ENCODE data around the gene DDAH2.

DDAH2 gene

DNA sequence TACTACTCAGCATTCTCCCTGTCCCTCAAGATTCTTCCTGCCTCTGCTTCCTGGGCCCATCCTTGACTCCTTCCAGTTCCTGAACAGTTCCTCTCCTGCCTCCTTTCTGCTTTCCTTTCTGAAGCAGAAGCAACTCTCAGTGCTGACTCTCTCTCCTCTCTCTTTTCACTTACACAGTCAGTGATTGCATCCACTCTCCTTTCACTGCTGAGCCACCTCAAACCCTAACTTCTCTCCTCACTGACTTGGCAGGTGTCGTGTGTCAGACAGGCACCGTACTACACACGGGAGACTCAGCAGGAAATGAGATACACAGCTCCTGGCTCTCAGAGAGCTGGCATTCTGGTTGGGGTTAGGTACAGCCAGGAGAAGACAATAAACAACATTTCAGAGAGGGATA lies 31.5 kb downstream of the DDAH2 start:
- in situ Hi-C loops (cut with HindIII; ENCODE audit: low pct_ligation_motif_present, low sequenced_read_pairs): no loop called here
- TF ChIP-seq, protein P1, sequence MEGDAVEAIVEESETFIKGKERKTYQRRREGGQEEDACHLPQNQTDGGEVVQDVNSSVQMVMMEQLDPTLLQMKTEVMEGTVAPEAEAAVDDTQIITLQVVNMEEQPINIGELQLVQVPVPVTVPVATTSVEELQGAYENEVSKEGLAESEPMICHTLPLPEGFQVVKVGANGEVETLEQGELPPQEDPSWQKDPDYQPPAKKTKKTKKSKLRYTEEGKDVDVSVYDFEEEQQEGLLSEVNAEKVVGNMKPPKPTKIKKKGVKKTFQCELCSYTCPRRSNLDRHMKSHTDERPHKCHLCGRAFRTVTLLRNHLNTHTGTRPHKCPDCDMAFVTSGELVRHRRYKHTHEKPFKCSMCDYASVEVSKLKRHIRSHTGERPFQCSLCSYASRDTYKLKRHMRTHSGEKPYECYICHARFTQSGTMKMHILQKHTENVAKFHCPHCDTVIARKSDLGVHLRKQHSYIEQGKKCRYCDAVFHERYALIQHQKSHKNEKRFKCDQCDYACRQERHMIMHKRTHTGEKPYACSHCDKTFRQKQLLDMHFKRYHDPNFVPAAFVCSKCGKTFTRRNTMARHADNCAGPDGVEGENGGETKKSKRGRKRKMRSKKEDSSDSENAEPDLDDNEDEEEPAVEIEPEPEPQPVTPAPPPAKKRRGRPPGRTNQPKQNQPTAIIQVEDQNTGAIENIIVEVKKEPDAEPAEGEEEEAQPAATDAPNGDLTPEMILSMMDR (IDR thresholded peaks at IDR 0.05; ENCODE audit: low read depth, low read length, missing control alignments): no peak
- Histone ChIP-seq H3K36me3 (replicated peaks) (peaks cover 24% of the 10 kb centered on the region), H3K27me3 (replicated peaks) (no peaks in the 10 kb centered on the region), H3K4me3 (ENCODE audit: low read depth, low read length) (no peak overlapping the region), H3K27ac (no peak overlapping the region)
- no peak for DNase-seq

DNA sequence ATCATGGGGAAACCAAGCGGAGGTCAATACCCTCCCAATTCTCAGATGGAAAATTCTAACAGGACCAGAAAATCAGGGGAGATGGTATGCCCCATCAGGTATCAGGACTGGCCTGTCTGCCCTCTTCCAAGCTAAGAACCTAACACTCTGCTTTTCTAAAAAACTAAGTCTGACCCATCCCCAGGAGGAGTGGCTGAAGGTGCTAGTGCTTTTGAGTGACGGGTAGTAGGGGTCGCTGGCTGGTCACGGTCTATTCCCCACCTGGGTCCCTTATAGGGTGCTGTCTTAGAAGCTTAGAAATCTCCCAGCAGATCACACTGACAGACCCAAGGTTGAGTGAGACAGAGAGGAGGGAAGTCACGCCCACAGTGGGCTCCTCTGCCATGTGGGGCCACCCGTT lies 35.6 kb downstream of the DDAH2 start:
- no peak for DNase-seq
- TF ChIP-seq, protein P1 (IDR thresholded peaks at IDR 0.05; ENCODE audit: low read depth, low read length, missing control alignments): no peak
- peaks cover 53% of the 10 kb centered on the region for H3K36me3 ChIP-seq (replicated peaks)

DNA sequence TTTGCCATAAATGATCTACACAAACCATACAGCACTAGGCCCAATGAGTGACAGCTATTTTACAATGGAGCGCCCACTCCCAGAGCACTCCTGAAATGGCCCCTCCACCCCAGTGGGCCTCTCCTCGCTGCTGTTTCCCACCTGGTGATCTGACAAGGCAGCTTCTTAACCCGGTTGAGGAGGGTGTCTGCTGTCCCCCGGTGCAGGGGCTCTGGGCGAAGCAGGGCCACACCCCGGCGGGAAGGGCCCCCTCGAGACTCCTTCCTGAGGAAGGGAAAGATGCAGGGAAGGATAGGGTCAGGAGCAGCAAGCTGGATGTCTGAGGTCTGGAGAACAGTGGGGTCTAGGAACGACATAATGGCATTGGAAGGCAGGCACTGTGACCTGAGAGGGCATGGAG lies 36.2 kb downstream of the DDAH2 start:
- peaks cover 60% of the 10 kb centered on the region for H3K36me3 ChIP-seq (replicated peaks)

More for the DNA sequence above, 35.6 kb downstream of the DDAH2 start:
- H3K27ac ChIP-seq: no peak overlapping the region
- no peak overlapping the region for H3K4me3 ChIP-seq (ENCODE audit: low read depth, low read length)
- in situ Hi-C loops (cut with HindIII; ENCODE audit: low pct_ligation_motif_present, low sequenced_read_pairs): no loop called here
- H3K27me3 ChIP-seq (replicated peaks): no peaks in the 10 kb centered on the region

DNA sequence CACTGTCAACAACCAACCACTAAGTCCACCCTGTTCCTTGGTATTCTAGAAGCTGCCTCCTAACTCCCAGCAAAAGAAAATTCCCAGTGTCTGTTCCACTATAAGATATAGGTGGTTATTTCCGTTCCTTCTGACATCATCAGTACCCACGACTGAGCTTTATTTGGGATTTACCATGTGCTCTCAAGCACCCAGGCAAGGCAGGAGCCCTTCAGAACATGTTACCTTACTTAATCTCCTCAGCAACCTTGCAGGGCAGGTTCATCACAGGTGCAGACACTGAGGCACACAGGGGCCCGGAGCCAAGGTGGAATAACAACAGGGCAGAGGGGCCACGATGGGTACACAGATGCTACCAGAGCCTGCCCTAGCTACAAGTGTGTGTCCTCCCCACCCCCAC lies 36.7 kb downstream of the DDAH2 start:
- in situ Hi-C loops (cut with HindIII; ENCODE audit: low pct_ligation_motif_present, low sequenced_read_pairs): no loop called here
- DNase-seq: no peak
- H3K36me3 ChIP-seq (replicated peaks): peaks cover 63% of the 10 kb centered on the region
- TF ChIP-seq, protein P1 (IDR thresholded peaks at IDR 0.05; ENCODE audit: low read depth, low read length, missing control alignments): no peak
- H3K27ac ChIP-seq: no peak overlapping the region
- no peaks in the 10 kb centered on the region for H3K27me3 ChIP-seq (replicated peaks)
- H3K4me3 ChIP-seq (ENCODE audit: low read depth, low read length): no peak overlapping the region

More for the DNA sequence above, 36.2 kb downstream of the DDAH2 start:
- TF ChIP-seq, protein P1 (IDR thresholded peaks at IDR 0.05; ENCODE audit: low read depth, low read length, missing control alignments): no peak
- in situ Hi-C loops (cut with HindIII; ENCODE audit: low pct_ligation_motif_present, low sequenced_read_pairs): no loop called here
- no peak for DNase-seq
- no peak overlapping the region for H3K4me3 ChIP-seq (ENCODE audit: low read depth, low read length)
- H3K27ac ChIP-seq: no peak overlapping the region
- no peaks in the 10 kb centered on the region for H3K27me3 ChIP-seq (replicated peaks)

DNA sequence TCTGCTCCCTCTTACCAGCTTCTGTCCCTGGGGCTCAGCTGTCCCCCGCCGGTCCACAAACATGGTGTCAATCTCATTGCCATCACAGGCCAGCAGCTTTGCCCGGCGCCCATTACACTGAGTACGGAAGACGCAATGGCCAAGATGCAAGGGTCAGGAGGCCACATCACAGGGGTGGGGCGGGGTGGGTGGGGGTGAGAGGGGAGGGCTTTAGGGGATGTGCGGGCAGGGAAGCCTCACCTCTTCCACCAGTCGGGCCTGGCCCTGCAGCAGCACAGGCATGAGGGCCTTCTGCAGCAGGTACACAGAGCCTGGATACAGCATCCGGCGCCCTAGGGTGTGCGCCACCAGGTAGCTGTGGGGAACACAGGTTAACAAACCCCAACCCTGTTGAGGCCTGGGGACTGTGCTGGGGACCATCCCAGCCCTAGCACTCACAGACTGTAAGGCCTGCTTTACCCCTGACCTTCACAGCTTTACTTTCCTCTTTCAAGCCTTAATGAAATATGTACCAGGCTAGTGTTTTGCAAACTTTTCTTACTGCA lies 37.5 kb downstream of the DDAH2 start:
- no peak for DNase-seq
- no peak overlapping the region for H3K4me3 ChIP-seq (ENCODE audit: low read depth, low read length)
- TF ChIP-seq, protein P1 (IDR thresholded peaks at IDR 0.05; ENCODE audit: low read depth, low read length, missing control alignments): no peak
- no peaks in the 10 kb centered on the region for H3K27me3 ChIP-seq (replicated peaks)
- in situ Hi-C loops (cut with HindIII; ENCODE audit: low pct_ligation_motif_present, low sequenced_read_pairs): no loop called here
- no peak overlapping the region for H3K27ac ChIP-seq
- H3K36me3 ChIP-seq (replicated peaks): peaks cover 70% of the 10 kb centered on the region

DNA sequence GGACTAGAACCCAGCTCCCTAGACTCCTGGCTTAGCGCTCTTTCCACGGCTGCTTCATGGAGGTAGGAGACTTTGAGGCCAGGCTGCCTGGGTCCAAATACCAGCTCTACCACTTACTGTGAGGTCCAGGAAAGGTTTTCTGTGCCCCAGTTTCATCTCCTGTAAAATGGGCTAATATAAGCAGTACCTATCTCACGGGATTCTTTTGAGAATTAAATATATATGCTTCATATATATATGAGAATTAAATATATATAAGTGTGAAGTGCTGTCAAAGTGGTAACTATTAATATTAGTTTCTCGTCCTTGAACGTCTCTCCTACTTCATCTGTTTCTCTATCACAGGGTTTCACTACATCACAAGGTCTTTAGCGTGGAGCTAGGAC lies 38.0 kb downstream of the DDAH2 start:
- TF ChIP-seq, protein P1 (IDR thresholded peaks at IDR 0.05; ENCODE audit: low read depth, low read length, missing control alignments): no peak
- no peak overlapping the region for H3K27ac ChIP-seq
- H3K4me3 ChIP-seq (ENCODE audit: low read depth, low read length): no peak overlapping the region
- no peak for DNase-seq
- H3K27me3 ChIP-seq (replicated peaks): no peaks in the 10 kb centered on the region
- in situ Hi-C loops (cut with HindIII; ENCODE audit: low pct_ligation_motif_present, low sequenced_read_pairs): no loop called here
- H3K36me3 ChIP-seq (replicated peaks): peaks cover 76% of the 10 kb centered on the region
